ENCODE data around the gene VWA8. TPM values are rescaled to one million over a fixed set of nuclear protein-coding genes. Genes with fewer than 3 reads are reported as not detected.

VWA8 gene
- total RNA-seq, 1 donor from 2014 or later, result 33.4 TPM

DNA sequence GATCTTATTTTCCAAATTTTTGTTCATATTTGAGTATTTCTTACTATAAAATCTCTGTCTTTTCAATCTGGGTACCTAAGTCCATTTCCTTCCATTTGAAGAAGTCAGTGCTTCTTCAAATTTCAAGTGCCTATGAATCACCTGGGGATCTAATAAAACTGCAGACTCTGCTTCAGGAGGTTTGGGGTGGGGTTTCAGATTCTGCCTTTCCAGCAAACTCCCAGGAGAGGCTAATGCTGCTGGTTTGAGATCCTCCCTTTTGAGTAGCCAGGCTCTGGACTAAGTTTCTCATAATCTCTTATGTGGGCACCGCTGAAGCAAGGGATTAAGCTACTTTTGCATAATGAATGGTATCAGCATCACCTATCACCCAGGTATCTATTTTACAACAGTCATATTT, 261.1 kb downstream of the VWA8 start:
- intact Hi-C loops (cut with DNase I), result no loop called here
- peaks cover 27% of the 10 kb centered on the region for H3K4me1 ChIP-seq

GRCh38 chr13:41697578-41697977, 263.3 kb downstream of the VWA8 start:
- Histone ChIP-seq H3K4me1 (peaks cover 27% of the 10 kb centered on the region), H3K9me3 (no peaks in the 10 kb centered on the region), H3K4me3 (no peak overlapping the region), H3K36me3 (no peaks in the 10 kb centered on the region), H3K27ac (no peak overlapping the region), H3K27me3 (no peaks in the 10 kb centered on the region)
- intact Hi-C loops (cut with DNase I), result no loop called here
- no peak for DNase-seq (ENCODE audit: extremely low spot score in 2 of 2)
- TF ChIP-seq POLR2A (IDR thresholded peaks at IDR 0.05), result no peak
- no peak for TF ChIP-seq POLR2AphosphoS5 (IDR thresholded peaks at IDR 0.05; ENCODE audit: insufficient read depth in 1 of 2, low read depth in 1 of 2)
- TF ChIP-seq CTCF (IDR thresholded peaks at IDR 0.05), result no peak

More for the DNA sequence above, 261.1 kb downstream of the VWA8 start:
- H3K27ac ChIP-seq, result no peak overlapping the region
- TF ChIP-seq CTCF (IDR thresholded peaks at IDR 0.05), result no peak
- no peak overlapping the region for H3K4me3 ChIP-seq
- H3K9me3 ChIP-seq, result no peaks in the 10 kb centered on the region
- H3K36me3 ChIP-seq, result no peaks in the 10 kb centered on the region
- no peak for DNase-seq (ENCODE audit: extremely low spot score in 2 of 2)
- no peaks in the 10 kb centered on the region for H3K27me3 ChIP-seq

- Histone ChIP-seq H3K4me1 (peaks cover 23% of the 10 kb centered on the region), H3K36me3 (no peaks in the 10 kb centered on the region), H3K27me3 (no peaks in the 10 kb centered on the region), H3K27ac (no peak overlapping the region), H3K9me3 (no peaks in the 10 kb centered on the region), H3K4me3 (no peak overlapping the region)
- no peak for TF ChIP-seq POLR2A (IDR thresholded peaks at IDR 0.05)
- TF ChIP-seq POLR2AphosphoS5 (IDR thresholded peaks at IDR 0.05; ENCODE audit: insufficient read depth in 1 of 2, low read depth in 1 of 2), result no peak
- no peak for TF ChIP-seq CTCF (IDR thresholded peaks at IDR 0.05)
- intact Hi-C loops (cut with DNase I), result no loop called here
- DNase-seq (ENCODE audit: extremely low spot score in 2 of 2), result no peak
Measured at GRCh38 chr13:41696163-41697003, 264.5 kb downstream of the VWA8 start.

GRCh38 chr13:41694545-41695301, 266.2 kb downstream of the VWA8 start:
- intact Hi-C loops (cut with DNase I), result no loop called here
- peaks cover 0 to 5% of the 10 kb centered on the region in 2 donors for H3K36me3 ChIP-seq
- peaks cover 12% of the 10 kb centered on the region for H3K4me1 ChIP-seq
- no peak for DNase-seq (ENCODE audit: extremely low spot score in 2 of 2)
- no peaks in the 10 kb centered on the region for H3K27me3 ChIP-seq
- peak overlapping the region; percentile 37 for H3K27ac ChIP-seq
- TF ChIP-seq CTCF (IDR thresholded peaks at IDR 0.05) (no peak), POLR2A (IDR thresholded peaks at IDR 0.05) (no peak), POLR2AphosphoS5 (IDR thresholded peaks at IDR 0.05; ENCODE audit: insufficient read depth in 1 of 2, low read depth in 1 of 2) (peak; percentile 11 to 90)
- H3K9me3 ChIP-seq, result no peaks in the 10 kb centered on the region
- H3K4me3 ChIP-seq, result no peak overlapping the region

- Histone ChIP-seq H3K27ac (no peak overlapping the region), H3K4me1 (peaks cover 12% of the 10 kb centered on the region), H3K36me3 (peaks cover 0 to 5% of the 10 kb centered on the region in 2 donors), H3K4me3 (no peak overlapping the region), H3K9me3 (no peaks in the 10 kb centered on the region), H3K27me3 (no peaks in the 10 kb centered on the region)
- DNase-seq (ENCODE audit: extremely low spot score in 2 of 2), result no peak
- intact Hi-C loops (cut with DNase I), result no loop called here
- no peak for TF ChIP-seq POLR2AphosphoS5 (IDR thresholded peaks at IDR 0.05; ENCODE audit: insufficient read depth in 1 of 2, low read depth in 1 of 2)
- no peak for TF ChIP-seq CTCF (IDR thresholded peaks at IDR 0.05)
- TF ChIP-seq POLR2A (IDR thresholded peaks at IDR 0.05), result no peak
Measured at GRCh38 chr13:41693434-41693833, 267.5 kb downstream of the VWA8 start.
